HFFc6 (cell line): ENCODE measurements around the gene UGT2B17. TPM values are rescaled to one million over a fixed set of nuclear protein-coding genes. Genes with fewer than 3 reads are reported as not detected.
"Not testable (repeated sequence)": the region's sequence is repeated elsewhere in the genome, so short reads cannot be mapped to it uniquely, and the experiment has no call there.

Experiments
- DNase-seq: peaks from one replicate; pipeline ENCODE4 v3.0.0-alpha.2; 2018
- H3K27ac Mint-ChIP-seq: 2 replicates; pipeline ENCODE4 v1.8.0; 2020; ENCODE audit warnings: mild to moderate bottlenecking, mixed read lengths
- H3K27me3 Mint-ChIP-seq: 2 replicates; pipeline ENCODE4 v1.8.0; 2021; ENCODE audit warnings: mild to moderate bottlenecking, moderate library complexity, mixed read lengths; ENCODE audit not compliant: insufficient read depth
- H3K36me3 Mint-ChIP-seq: 2 replicates; pipeline ENCODE4 v1.8.0; 2021; ENCODE audit warnings: low read depth, mixed read lengths
- H3K4me1 Mint-ChIP-seq: 2 replicates; pipeline ENCODE4 v1.8.0; 2020; ENCODE audit warnings: low read depth, mixed read lengths
- H3K4me3 Mint-ChIP-seq: 2 replicates; pipeline ENCODE4 v1.8.0; 2020; ENCODE audit warnings: mild to moderate bottlenecking, moderate library complexity, mixed read lengths
- H3K9me3 Mint-ChIP-seq: 2 replicates; pipeline ENCODE4 v1.8.0; 2020; ENCODE audit warnings: mild to moderate bottlenecking, mixed read lengths
- CTCF ChIP-seq: fragments of 200-600 bp; sonication (generic); IDR thresholded peaks from 2 replicates; pipeline ENCODE4 v1.5.0; 2021; ENCODE audit warnings: antibody characterized with exemption, mild to moderate bottlenecking
- total RNA-seq, 6 experiments: library from RNA; stranded (reverse); fragmentation: NEBNext Ultra II Directional; extraction: Animal tissue kit (Norgen Biotek cat#: 25700); gene quantifications; 2 replicates in 1 of 6; 3 replicates in 5 of 6; pipeline ENCODE4 v1.2.3, GENCODE V29; 2021

The UGT2B17 gene
- total RNA-seq, 6 experiments from 2014 or later: not detected

- H3K27me3 Mint-ChIP-seq, H3K4me3 Mint-ChIP-seq, H3K36me3 Mint-ChIP-seq, H3K27ac Mint-ChIP-seq, DNase-seq, H3K4me1 Mint-ChIP-seq: not testable (repeated sequence)
- peaks cover 13% of the 10 kb centered on the region for H3K9me3 Mint-ChIP-seq
These were observed 23.0 kb downstream of the UGT2B17 start for GRCh38 chr4:68552818-68553811.

- H3K27ac Mint-ChIP-seq, H3K27me3 Mint-ChIP-seq, H3K4me1 Mint-ChIP-seq, H3K36me3 Mint-ChIP-seq, H3K4me3 Mint-ChIP-seq, DNase-seq: not testable (repeated sequence)
- H3K9me3 Mint-ChIP-seq: peaks cover 23% of the 10 kb centered on the region
These were observed 33.4 kb downstream of the UGT2B17 start for GRCh38 chr4:68542742-68543141.

- Mint-ChIP-seq H3K4me1 (no peaks in the 10 kb centered on the region), H3K27ac (no peak overlapping the region), H3K9me3 (peaks cover 13% of the 10 kb centered on the region)
These were observed 39.7 kb downstream of the UGT2B17 start for GRCh38 chr4:68536375-68536774.

GRCh38 chr4:68535974-68536373 lies 40.1 kb downstream of the UGT2B17 start:
- Mint-ChIP-seq H3K4me3 (no peak overlapping the region), H3K4me1 (no peaks in the 10 kb centered on the region), H3K27ac (no peak overlapping the region), H3K9me3 (peaks cover 17% of the 10 kb centered on the region), H3K27me3 (no peaks in the 10 kb centered on the region), H3K36me3 (no peaks in the 10 kb centered on the region)
- TF ChIP-seq CTCF: no peak
- no peak for DNase-seq

More at GRCh38 chr4:68536375-68536774, 39.7 kb downstream of the UGT2B17 start:
- no peaks in the 10 kb centered on the region for H3K27me3 Mint-ChIP-seq
- no peak overlapping the region for H3K4me3 Mint-ChIP-seq
- DNase-seq: no peak
- TF ChIP-seq CTCF: no peak
- H3K36me3 Mint-ChIP-seq: no peaks in the 10 kb centered on the region

GRCh38 chr4:68522232-68522631 lies 53.9 kb downstream of the UGT2B17 start:
- not testable (repeated sequence) for H3K27ac Mint-ChIP-seq

GRCh38 chr4:68520985-68521384 lies 55.1 kb downstream of the UGT2B17 start:
- no peaks in the 10 kb centered on the region for H3K36me3 Mint-ChIP-seq
- DNase-seq: no peak
- H3K4me1 Mint-ChIP-seq: no peaks in the 10 kb centered on the region
- no peak for TF ChIP-seq CTCF
- H3K4me3 Mint-ChIP-seq: no peak overlapping the region
- H3K9me3 Mint-ChIP-seq: no peaks in the 10 kb centered on the region
- H3K27ac Mint-ChIP-seq: no peak overlapping the region
- no peaks in the 10 kb centered on the region for H3K27me3 Mint-ChIP-seq

More at GRCh38 chr4:68522232-68522631, 53.9 kb downstream of the UGT2B17 start:
- H3K4me1 Mint-ChIP-seq, H3K27me3 Mint-ChIP-seq, H3K36me3 Mint-ChIP-seq, H3K4me3 Mint-ChIP-seq, H3K9me3 Mint-ChIP-seq: not testable (repeated sequence)
- peak; percentile 17 for DNase-seq

GRCh38 chr4:68518889-68519288 lies 57.2 kb downstream of the UGT2B17 start:
- no peak overlapping the region for H3K4me3 Mint-ChIP-seq
- H3K9me3 Mint-ChIP-seq: no peaks in the 10 kb centered on the region
- no peaks in the 10 kb centered on the region for H3K36me3 Mint-ChIP-seq
- no peaks in the 10 kb centered on the region for H3K27me3 Mint-ChIP-seq
- no peaks in the 10 kb centered on the region for H3K4me1 Mint-ChIP-seq
- H3K27ac Mint-ChIP-seq: no peak overlapping the region
- DNase-seq: no peak
- no peak for TF ChIP-seq CTCF

- not testable (repeated sequence) for H3K27ac Mint-ChIP-seq, H3K4me1 Mint-ChIP-seq, H3K9me3 Mint-ChIP-seq, H3K36me3 Mint-ChIP-seq, DNase-seq, H3K4me3 Mint-ChIP-seq, H3K27me3 Mint-ChIP-seq
These were observed 70.7 kb downstream of the UGT2B17 start for GRCh38 chr4:68505452-68505851.

- H3K27ac Mint-ChIP-seq, H3K4me1 Mint-ChIP-seq, DNase-seq, H3K4me3 Mint-ChIP-seq, H3K9me3 Mint-ChIP-seq, H3K27me3 Mint-ChIP-seq, H3K36me3 Mint-ChIP-seq: not testable (repeated sequence)
These were observed 71.3 kb downstream of the UGT2B17 start for GRCh38 chr4:68504836-68505235.

GRCh38 chr4:68503462-68503861 lies 72.7 kb downstream of the UGT2B17 start:
- not testable (repeated sequence) for H3K27ac Mint-ChIP-seq, H3K36me3 Mint-ChIP-seq, H3K9me3 Mint-ChIP-seq, H3K4me3 Mint-ChIP-seq, H3K4me1 Mint-ChIP-seq, H3K27me3 Mint-ChIP-seq, DNase-seq
